ENCODE data around the gene NR2E3.
A peak's percentile ranks its signal among the peaks of the same experiment; 100 is the strongest.

DNA sequence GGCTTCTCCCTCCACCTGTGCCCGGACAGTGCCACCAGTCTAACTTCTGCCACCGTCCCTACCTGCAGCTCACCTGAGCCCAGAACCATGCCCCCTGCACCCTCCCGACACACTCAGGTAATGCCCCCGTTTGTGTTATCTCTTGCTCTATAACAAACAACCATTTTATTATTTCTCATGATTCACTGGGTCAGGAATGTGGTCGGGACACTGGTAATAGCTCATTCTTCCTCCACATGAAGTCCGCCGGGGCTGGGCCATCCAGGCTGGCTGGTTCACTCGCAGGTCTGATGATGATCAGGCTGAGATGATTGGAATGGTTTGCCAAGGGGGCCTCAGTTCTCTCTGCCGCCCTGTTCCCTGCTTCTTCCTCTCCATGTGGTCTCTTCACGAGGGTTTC is 20.3 kb upstream of the NR2E3 start:
- TF ChIP-seq RAD21 (IDR thresholded peaks at IDR 0.05; ENCODE audit: low read depth) (0 out of 2 replicates have a peak, but pooled peaks have one; percentile 4), EGR1 (IDR thresholded peaks at IDR 0.05) (no peak), CEBPB (IDR thresholded peaks at IDR 0.05) (no peak)
